HepG2 (cell line): ENCODE measurements around the gene PCSK5. TPM values are rescaled to one million over a fixed set of nuclear protein-coding genes. Genes with fewer than 3 reads are reported as not detected.

ENCODE experiments used
- CREB1 ChIP-seq, 2 experiments: fragments of 450-650 bp in 1 of 2; IDR thresholded peaks; 2 replicates each; pipeline ENCODE4 v1.6.1; 2016 to 2017; ENCODE audit warnings: control low read depth in 1 of 2, mild to moderate bottlenecking in 1 of 2, missing compliant biosample characterization in 1 of 2, missing genetic modification characterization in 1 of 2
- GABPB1 ChIP-seq: IDR thresholded peaks from 2 replicates; pipeline ENCODE4 v1.6.1; 2016; ENCODE audit warnings: mild to moderate bottlenecking, missing genetic modification reagents, moderate library complexity, missing compliant biosample characterization
- GTF3A ChIP-seq: sonication (generic); formaldehyde crosslinking; conservative IDR thresholded peaks from 2 replicates; pipeline ENCODE4 v1.4.0; 2020; ENCODE audit warnings: mild to moderate bottlenecking, missing genetic modification reagents
- HOXD1 ChIP-seq: sonication (generic); formaldehyde crosslinking; IDR thresholded peaks from 2 replicates; pipeline ENCODE4 v1.5.0; 2020; ENCODE audit warnings: missing genetic modification reagents
- MTF2 ChIP-seq: sonication (generic); formaldehyde crosslinking; IDR thresholded peaks from 2 replicates; pipeline ENCODE4 v1.5.0; 2020; ENCODE audit warnings: missing genetic modification reagents, borderline replicate concordance
- PITX1 ChIP-seq: sonication (generic); formaldehyde crosslinking; IDR thresholded peaks from 2 replicates; pipeline ENCODE4 v1.5.1; 2020; ENCODE audit warnings: mild to moderate bottlenecking, missing genetic modification reagents
- RORA ChIP-seq: sonication (generic); formaldehyde crosslinking; IDR thresholded peaks from 2 replicates; pipeline ENCODE4 v1.5.0; 2020; ENCODE audit warnings: mild to moderate bottlenecking, missing genetic modification reagents, moderate library complexity
- RXRB ChIP-seq: IDR thresholded peaks from 2 replicates; pipeline ENCODE4 v1.6.1; 2016; ENCODE audit warnings: borderline replicate concordance, missing genetic modification reagents, missing compliant biosample characterization
- SOX13 ChIP-seq, 3 experiments: fragments of 450-650 bp in 1 of 3; sonication (generic) in 1 of 3; formaldehyde crosslinking in 1 of 3; IDR thresholded peaks in 2 of 3; conservative IDR thresholded peaks in 1 of 3; 2 replicates each; pipeline versions ENCODE4 v1.5.0 to v1.6.1; 2016 to 2020; ENCODE audit warnings: antibody characterized with exemption in 1 of 3, mild to moderate bottlenecking in 1 of 3, missing compliant biosample characterization in 1 of 3, missing genetic modification reagents in 1 of 3, moderate library complexity in 1 of 3
- TCF7 ChIP-seq: sonication (generic); IDR thresholded peaks from 2 replicates; pipeline ENCODE4 v1.6.1; 2016; ENCODE audit warnings: antibody characterized with exemption, low read depth
- TP53 ChIP-seq: sonication (generic); formaldehyde crosslinking; conservative IDR thresholded peaks from 2 replicates; pipeline ENCODE4 v1.4.0; 2020; ENCODE audit warnings: missing genetic modification reagents
- ZFAT ChIP-seq: sonication (generic); formaldehyde crosslinking; conservative IDR thresholded peaks from 2 replicates; pipeline ENCODE4 v1.8.1; 2023; ENCODE audit warnings: missing genetic modification reagents, inconsistent platforms
- ZNF12 ChIP-seq: sonication (generic); formaldehyde crosslinking; IDR thresholded peaks from 2 replicates; pipeline ENCODE4 v1.5.0; 2020; ENCODE audit warnings: missing genetic modification reagents
- ZNF451 ChIP-seq: sonication (generic); formaldehyde crosslinking; IDR thresholded peaks from 2 replicates; pipeline ENCODE4 v1.5.0; 2020; ENCODE audit warnings: mild to moderate bottlenecking, missing genetic modification reagents
- ZNF569 ChIP-seq: sonication (generic); formaldehyde crosslinking; IDR thresholded peaks from 2 replicates; pipeline ENCODE4 v1.5.0; 2020; ENCODE audit warnings: mild to moderate bottlenecking, missing genetic modification reagents, moderate library complexity, borderline replicate concordance
- ZNF790 ChIP-seq: sonication (generic); formaldehyde crosslinking; IDR thresholded peaks from 2 replicates; pipeline ENCODE4 v1.8.0; 2022; ENCODE audit warnings: missing genetic modification reagents, mild to moderate bottlenecking, borderline replicate concordance
- polyA plus RNA-seq, 8 experiments: library from polyadenylated mRNA; depleted of rRNA in 3 of 8; stranded (reverse) in 7 of 8; unstranded in 1 of 8; fragments of >200 nt; fragmentation: Illumina TruSeq in 4 of 8; extraction: Trizol in 4 of 8; gene quantifications; 2 replicates each; pipeline versions ENCODE4 v1.2.1 to v1.2.3, GENCODE V29; 2011 to 2016; ENCODE audit warnings: low read depth in 4 of 8, missing spikeins in 1 of 8, mixed read lengths in 1 of 8; ENCODE audit not compliant: insufficient read depth in 1 of 8
- total RNA-seq, 5 experiments: library from RNA; depleted of rRNA; stranded (reverse); fragments of >200 nt; fragmentation: Illumina TruSeq; extraction: Trizol; gene quantifications; 2 replicates each; pipeline ENCODE4 v1.2.3, GENCODE V29; 2016; ENCODE audit warnings: low read depth in 1 of 5
- TF ChIP-seq, protein P1 (sequence below): sonication (generic); formaldehyde crosslinking; IDR thresholded peaks from 2 replicates; pipeline ENCODE4 v1.4.0; 2020; ENCODE audit warnings: mild to moderate bottlenecking, missing genetic modification reagents
- TF ChIP-seq, protein P2 (sequence below): sonication (generic); formaldehyde crosslinking; IDR thresholded peaks from 2 replicates; pipeline ENCODE4 v1.4.0; 2020; ENCODE audit warnings: low read depth, mild to moderate bottlenecking, missing genetic modification reagents
- TF ChIP-seq, protein P3 (sequence below): sonication (generic); formaldehyde crosslinking; IDR thresholded peaks from 2 replicates; pipeline ENCODE4 v1.5.1; 2020; ENCODE audit warnings: mild to moderate bottlenecking, missing genetic modification reagents
- TF ChIP-seq, protein P4 (sequence below): sonication (generic); formaldehyde crosslinking; IDR thresholded peaks from 2 replicates; pipeline ENCODE4 v1.8.0; 2022; ENCODE audit warnings: mild to moderate bottlenecking, missing genetic modification reagents; ENCODE audit not compliant: insufficient replicate concordance
- TF ChIP-seq, protein P5 (sequence below): sonication (generic); formaldehyde crosslinking; IDR thresholded peaks from 2 replicates; pipeline ENCODE4 v1.9.0; 2022; ENCODE audit warnings: low read depth, missing genetic modification reagents

Gene PCSK5
- total and polyA plus RNA-seq, 2 of the 13 experiments (the other 11 are each of a cell fraction or from before 2014, with no cell fraction given) = 0.55 to 0.66 TPM

DNA sequence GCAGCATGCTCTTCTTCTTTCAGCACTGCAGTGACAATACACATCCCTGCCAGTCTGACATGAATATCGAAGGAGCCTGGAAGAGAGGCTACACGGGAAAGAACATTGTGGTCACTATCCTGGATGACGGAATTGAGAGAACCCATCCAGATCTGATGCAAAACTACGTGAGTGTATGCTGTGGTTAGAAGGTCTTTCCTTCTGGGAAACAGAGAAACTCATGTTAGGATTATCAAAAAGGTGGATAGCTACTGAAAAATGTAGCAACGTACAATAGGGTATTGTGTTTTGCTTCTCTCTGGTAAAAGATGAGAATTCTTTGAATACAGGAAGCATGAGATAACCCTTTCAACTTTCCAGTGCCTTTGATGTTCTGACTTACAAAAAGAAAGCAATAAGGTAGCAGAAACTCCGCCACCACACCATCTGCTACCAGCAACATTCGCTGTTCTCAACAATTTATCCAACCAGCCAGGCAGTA is 133.3 kb downstream of the PCSK5 start (continued):
- TF ChIP-seq MTF2 (no peak), SOX13 (IDR thresholded peaks at IDR 0.05) (no peak), SOX13 (CRISPR knock-in tag; conservative IDR thresholded peaks at IDR 0.05 in 1 of 2, IDR thresholded peaks at IDR 0.05 in 1 of 2) (peak in 1 of 2 experiments; percentile 89; a peak in 2 of 4 replicates), TP53 (CRISPR knock-in tag) (no peak), PITX1 (CRISPR knock-in tag) (no peak), CREB1 (IDR thresholded peaks at IDR 0.05) (no peak), CREB1 (CRISPR knock-in tag; IDR thresholded peaks at IDR 0.05) (no peak), ZNF569 (CRISPR knock-in tag) (no peak), GABPB1 (no peak), ZFAT (no peak), ZNF451 (CRISPR knock-in tag) (no peak), HOXD1 (CRISPR knock-in tag) (no peak), ZNF790 (CRISPR knock-in tag) (no peak), TCF7 (0 out of 2 replicates have a peak, but pooled peaks have one; percentile 56), GTF3A (CRISPR knock-in tag) (no peak), RXRB (CRISPR knock-in tag) (no peak), RORA (CRISPR knock-in tag) (no peak), ZNF12 (CRISPR knock-in tag) (no peak)
- TF ChIP-seq, protein P1, sequence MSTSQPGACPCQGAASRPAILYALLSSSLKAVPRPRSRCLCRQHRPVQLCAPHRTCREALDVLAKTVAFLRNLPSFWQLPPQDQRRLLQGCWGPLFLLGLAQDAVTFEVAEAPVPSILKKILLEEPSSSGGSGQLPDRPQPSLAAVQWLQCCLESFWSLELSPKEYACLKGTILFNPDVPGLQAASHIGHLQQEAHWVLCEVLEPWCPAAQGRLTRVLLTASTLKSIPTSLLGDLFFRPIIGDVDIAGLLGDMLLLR (CRISPR knock-in tag) = no peak
- TF ChIP-seq, protein P2, sequence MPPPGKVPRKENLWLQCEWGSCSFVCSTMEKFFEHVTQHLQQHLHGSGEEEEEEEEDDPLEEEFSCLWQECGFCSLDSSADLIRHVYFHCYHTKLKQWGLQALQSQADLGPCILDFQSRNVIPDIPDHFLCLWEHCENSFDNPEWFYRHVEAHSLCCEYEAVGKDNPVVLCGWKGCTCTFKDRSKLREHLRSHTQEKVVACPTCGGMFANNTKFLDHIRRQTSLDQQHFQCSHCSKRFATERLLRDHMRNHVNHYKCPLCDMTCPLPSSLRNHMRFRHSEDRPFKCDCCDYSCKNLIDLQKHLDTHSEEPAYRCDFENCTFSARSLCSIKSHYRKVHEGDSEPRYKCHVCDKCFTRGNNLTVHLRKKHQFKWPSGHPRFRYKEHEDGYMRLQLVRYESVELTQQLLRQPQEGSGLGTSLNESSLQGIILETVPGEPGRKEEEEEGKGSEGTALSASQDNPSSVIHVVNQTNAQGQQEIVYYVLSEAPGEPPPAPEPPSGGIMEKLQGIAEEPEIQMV = no peak
- TF ChIP-seq, protein P3, sequence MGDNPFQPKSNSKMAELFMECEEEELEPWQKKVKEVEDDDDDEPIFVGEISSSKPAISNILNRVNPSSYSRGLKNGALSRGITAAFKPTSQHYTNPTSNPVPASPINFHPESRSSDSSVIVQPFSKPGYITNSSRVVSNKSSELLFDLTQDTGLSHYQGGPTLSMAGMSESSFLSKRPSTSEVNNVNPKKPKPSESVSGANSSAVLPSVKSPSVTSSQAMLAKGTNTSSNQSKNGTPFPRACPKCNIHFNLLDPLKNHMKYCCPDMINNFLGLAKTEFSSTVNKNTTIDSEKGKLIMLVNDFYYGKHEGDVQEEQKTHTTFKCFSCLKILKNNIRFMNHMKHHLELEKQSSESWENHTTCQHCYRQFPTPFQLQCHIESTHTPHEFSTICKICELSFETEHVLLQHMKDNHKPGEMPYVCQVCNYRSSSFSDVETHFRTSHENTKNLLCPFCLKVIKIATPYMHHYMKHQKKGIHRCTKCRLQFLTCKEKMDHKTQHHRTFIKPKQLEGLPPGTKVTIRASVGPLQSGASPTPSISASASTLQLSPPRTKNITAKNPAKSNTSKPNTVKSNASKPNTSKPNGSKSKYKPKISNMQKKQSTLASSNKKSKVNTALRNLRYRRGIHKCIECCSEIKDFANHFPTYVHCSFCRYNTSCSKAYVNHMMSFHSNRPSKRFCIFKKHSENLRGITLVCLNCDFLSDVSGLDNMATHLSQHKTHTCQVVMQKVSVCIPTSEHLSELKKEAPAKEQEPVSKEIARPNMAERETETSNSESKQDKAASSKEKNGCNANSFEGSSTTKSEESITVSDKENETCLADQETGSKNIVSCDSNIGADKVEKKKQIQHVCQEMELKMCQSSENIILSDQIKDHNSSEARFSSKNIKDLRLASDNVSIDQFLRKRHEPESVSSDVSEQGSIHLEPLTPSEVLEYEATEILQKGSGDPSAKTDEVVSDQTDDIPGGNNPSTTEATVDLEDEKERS (CRISPR knock-in tag) = no peak
- TF ChIP-seq, protein P4, sequence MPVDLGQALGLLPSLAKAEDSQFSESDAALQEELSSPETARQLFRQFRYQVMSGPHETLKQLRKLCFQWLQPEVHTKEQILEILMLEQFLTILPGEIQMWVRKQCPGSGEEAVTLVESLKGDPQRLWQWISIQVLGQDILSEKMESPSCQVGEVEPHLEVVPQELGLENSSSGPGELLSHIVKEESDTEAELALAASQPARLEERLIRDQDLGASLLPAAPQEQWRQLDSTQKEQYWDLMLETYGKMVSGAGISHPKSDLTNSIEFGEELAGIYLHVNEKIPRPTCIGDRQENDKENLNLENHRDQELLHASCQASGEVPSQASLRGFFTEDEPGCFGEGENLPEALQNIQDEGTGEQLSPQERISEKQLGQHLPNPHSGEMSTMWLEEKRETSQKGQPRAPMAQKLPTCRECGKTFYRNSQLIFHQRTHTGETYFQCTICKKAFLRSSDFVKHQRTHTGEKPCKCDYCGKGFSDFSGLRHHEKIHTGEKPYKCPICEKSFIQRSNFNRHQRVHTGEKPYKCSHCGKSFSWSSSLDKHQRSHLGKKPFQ = no peak
- TF ChIP-seq, protein P5, sequence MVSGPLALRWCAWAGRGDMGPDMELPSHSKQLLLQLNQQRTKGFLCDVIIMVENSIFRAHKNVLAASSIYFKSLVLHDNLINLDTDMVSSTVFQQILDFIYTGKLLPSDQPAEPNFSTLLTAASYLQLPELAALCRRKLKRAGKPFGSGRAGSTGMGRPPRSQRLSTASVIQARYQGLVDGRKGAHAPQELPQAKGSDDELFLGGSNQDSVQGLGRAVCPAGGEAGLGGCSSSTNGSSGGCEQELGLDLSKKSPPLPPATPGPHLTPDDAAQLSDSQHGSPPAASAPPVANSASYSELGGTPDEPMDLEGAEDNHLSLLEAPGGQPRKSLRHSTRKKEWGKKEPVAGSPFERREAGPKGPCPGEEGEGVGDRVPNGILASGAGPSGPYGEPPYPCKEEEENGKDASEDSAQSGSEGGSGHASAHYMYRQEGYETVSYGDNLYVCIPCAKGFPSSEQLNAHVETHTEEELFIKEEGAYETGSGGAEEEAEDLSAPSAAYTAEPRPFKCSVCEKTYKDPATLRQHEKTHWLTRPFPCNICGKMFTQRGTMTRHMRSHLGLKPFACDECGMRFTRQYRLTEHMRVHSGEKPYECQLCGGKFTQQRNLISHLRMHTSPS (CRISPR knock-in tag) = no peak
